NCI-H1417 treated with DMSO at 0.1 percent for 48 hours (cell line): Measurements from ENCODE around the gene FOXD4L1.
"Not testable (repeated sequence)": the region's sequence is repeated elsewhere in the genome, so short reads cannot be mapped to it uniquely, and the experiment has no call there.

Experiments used
- DNase-seq: peaks from one replicate; lab custom pipeline; 2025; lab: John Stamatoyannopoulos, UW

The FOXD4L1 gene

GRCh38 chr2:113498365-113498764 is at the start of gene FOXD4L1:
TSS of gene FOXD4L1 (plus strand) at chr2:113498665. CDS start at chr2:113499257, 592 bp downstream.
- DNase-seq: not testable (repeated sequence)

GRCh38 chr2:113465770-113466169 is 32.7 kb upstream of the FOXD4L1 start:
- not testable (repeated sequence) for DNase-seq

- DNase-seq: not testable (repeated sequence)
These were observed 21.6 kb upstream of the FOXD4L1 start for GRCh38 chr2:113476688-113477368.

GRCh38 chr2:113496527-113496926 is 1.9 kb upstream of the FOXD4L1 start:
- not testable (repeated sequence) for DNase-seq

GRCh38 chr2:113499019-113499885 is 787 bp downstream of the FOXD4L1 start:
- not testable (repeated sequence) for DNase-seq

- DNase-seq: not testable (repeated sequence)
These were observed 1.6 kb downstream of the FOXD4L1 start for GRCh38 chr2:113499886-113500722.

- not testable (repeated sequence) for DNase-seq
These were observed 2.2 kb downstream of the FOXD4L1 start for GRCh38 chr2:113500723-113501038.

GRCh38 chr2:113502216-113503093 is 4.0 kb downstream of the FOXD4L1 start:
- DNase-seq: not testable (repeated sequence)

GRCh38 chr2:113503094-113504042 is 4.9 kb downstream of the FOXD4L1 start:
- not testable (repeated sequence) for DNase-seq

GRCh38 chr2:113504081-113504480 is 5.6 kb downstream of the FOXD4L1 start:
- DNase-seq: not testable (repeated sequence)

GRCh38 chr2:113507394-113508140 is 9.1 kb downstream of the FOXD4L1 start:
- not testable (repeated sequence) for DNase-seq

- not testable (repeated sequence) for DNase-seq
These were observed 9.7 kb downstream of the FOXD4L1 start for GRCh38 chr2:113508187-113508586.

GRCh38 chr2:113510913-113511312 is 12.4 kb downstream of the FOXD4L1 start:
- DNase-seq: not testable (repeated sequence)

GRCh38 chr2:113511859-113512258 is 13.4 kb downstream of the FOXD4L1 start:
- not testable (repeated sequence) for DNase-seq

GRCh38 chr2:113515457-113515856 is 17.0 kb downstream of the FOXD4L1 start:
- DNase-seq: not testable (repeated sequence)

- not testable (repeated sequence) for DNase-seq
These were observed 17.5 kb downstream of the FOXD4L1 start for GRCh38 chr2:113515995-113516394.

GRCh38 chr2:113517025-113517424 is 18.6 kb downstream of the FOXD4L1 start:
- DNase-seq: not testable (repeated sequence)

- not testable (repeated sequence) for DNase-seq
These were observed 22.4 kb downstream of the FOXD4L1 start for GRCh38 chr2:113520837-113521236.

GRCh38 chr2:113521492-113521891 is 23.0 kb downstream of the FOXD4L1 start:
- DNase-seq: not testable (repeated sequence)
